ENCODE data around the gene STAMBP. TPM values are rescaled to one million over a fixed set of nuclear protein-coding genes. Genes with fewer than 3 reads are reported as not detected.

STAMBP gene
- total and polyA plus RNA-seq, 2 of the 13 experiments (the other 11 are each of a cell fraction or from before 2014, with no cell fraction given) = 49.6 to 53.2 TPM

DNA sequence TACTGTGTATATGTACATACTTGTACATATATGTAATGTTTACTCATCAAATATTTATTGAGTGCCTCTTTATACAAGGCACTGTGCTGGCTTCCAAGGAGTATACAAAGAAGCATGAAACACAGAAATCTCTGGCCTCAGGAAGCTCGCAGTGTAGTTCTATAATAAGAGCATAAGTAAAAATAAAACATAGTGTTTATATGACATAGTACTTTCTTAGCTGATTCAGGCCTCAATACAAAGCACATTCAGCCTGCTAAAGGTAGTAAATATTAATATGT lies 13.9 kb downstream of the STAMBP start (continued):
- no peak for TF ChIP-seq KLF15 (CRISPR knock-in tag; IDR thresholded peaks at IDR 0.05; ENCODE audit: borderline replicate concordance)
- TF ChIP-seq, protein P1, sequence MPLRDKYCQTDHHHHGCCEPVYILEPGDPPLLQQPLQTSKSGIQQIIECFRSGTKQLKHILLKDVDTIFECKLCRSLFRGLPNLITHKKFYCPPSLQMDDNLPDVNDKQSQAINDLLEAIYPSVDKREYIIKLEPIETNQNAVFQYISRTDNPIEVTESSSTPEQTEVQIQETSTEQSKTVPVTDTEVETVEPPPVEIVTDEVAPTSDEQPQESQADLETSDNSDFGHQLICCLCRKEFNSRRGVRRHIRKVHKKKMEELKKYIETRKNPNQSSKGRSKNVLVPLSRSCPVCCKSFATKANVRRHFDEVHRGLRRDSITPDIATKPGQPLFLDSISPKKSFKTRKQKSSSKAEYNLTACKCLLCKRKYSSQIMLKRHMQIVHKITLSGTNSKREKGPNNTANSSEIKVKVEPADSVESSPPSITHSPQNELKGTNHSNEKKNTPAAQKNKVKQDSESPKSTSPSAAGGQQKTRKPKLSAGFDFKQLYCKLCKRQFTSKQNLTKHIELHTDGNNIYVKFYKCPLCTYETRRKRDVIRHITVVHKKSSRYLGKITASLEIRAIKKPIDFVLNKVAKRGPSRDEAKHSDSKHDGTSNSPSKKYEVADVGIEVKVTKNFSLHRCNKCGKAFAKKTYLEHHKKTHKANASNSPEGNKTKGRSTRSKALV (CRISPR knock-in tag; IDR thresholded peaks at IDR 0.05) = no peak
- TF ChIP-seq NCOA2 (CRISPR knock-in tag; IDR thresholded peaks at IDR 0.05) = 0 out of 2 replicates have a peak, but pooled peaks have one; percentile 19
- no peak for TF ChIP-seq FOXP1 (IDR thresholded peaks at IDR 0.05)
- peak; percentile 26; the same call in 1 of the 2 replicates for TF ChIP-seq FOXP1 (CRISPR knock-in tag; IDR thresholded peaks at IDR 0.05)
- TF ChIP-seq ETV6 (CRISPR knock-in tag; conservative IDR thresholded peaks at IDR 0.05) = no peak
- no peak for TF ChIP-seq FOXM1 (CRISPR knock-in tag; IDR thresholded peaks at IDR 0.05)

DNA sequence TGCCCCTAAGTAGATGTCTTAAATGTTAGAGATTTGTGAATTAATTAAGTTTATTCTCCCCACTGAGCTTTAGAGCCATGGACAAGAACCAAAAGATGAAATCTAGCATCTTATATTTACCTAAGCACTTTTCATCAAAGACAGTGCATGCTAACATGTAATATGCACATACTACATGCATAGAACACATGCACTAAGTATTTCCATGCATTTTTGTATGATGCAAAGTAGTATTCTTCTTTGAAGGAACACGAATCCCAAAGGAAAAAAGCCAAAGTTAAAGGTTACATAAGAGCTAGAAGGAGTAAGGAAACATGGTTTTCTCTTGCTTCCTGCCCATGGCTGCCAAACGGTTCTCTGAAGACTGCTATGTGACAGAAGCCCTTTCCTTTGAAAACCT lies 15.3 kb downstream of the STAMBP start:
- Histone ChIP-seq H3K9ac (ENCODE audit: insufficient read depth, low read depth, low read length) (no peak overlapping the region), H3K4me3 (replicated peaks in 1 of 3; ENCODE audit: insufficient read depth in 1 of 3, low read depth in 2 of 3, low read length in 3 of 3) (no peak overlapping the region), H3K4me2 (ENCODE audit: low read depth, low read length) (no peak overlapping the region), H2AFZ (ENCODE audit: low read length) (no peak overlapping the region), H3K36me3 (replicated peaks in 1 of 2; ENCODE audit: control insufficient read depth in 1 of 2, insufficient read depth in 2 of 2, low read length in 2 of 2) (peaks cover 14 to 53% of the 10 kb centered on the region in 2 experiments), H3K27me3 (ENCODE audit: control insufficient read depth in 1 of 2, insufficient read depth in 2 of 2, low read length in 2 of 2) (no peaks in the 10 kb centered on the region), H3K27ac (ENCODE audit: extremely low read length, insufficient read depth, low read length) (no peak overlapping the region), H3K4me1 (ENCODE audit: insufficient read depth, low read length) (peaks cover 26% of the 10 kb centered on the region), H4K20me1 (ENCODE audit: insufficient read depth, low read length) (0 out of 2 replicates have a peak, but pooled peaks cover 3% of the 10 kb centered on the region), H3K9me3 (ENCODE audit: low read length) (no peaks in the 10 kb centered on the region), H3K79me2 (ENCODE audit: insufficient read depth, low read length) (no peaks in the 10 kb centered on the region)
- ChIA-PET POLR2A (interaction anchor here (0.8 to 3.8 kb wide), 2 partner anchors 16 to 334 kb away, joined by 3 to 59 read pairs; partner anchors contain the start of genes MOB1A and STAMBP), CTCF (ENCODE audit: low intra/inter-chr PET ratio, low total read pairs) (no interaction called here)
- TF ChIP-seq ZNF431 (CRISPR knock-in tag; IDR thresholded peaks at IDR 0.05; ENCODE audit: borderline replicate concordance, low read depth) = no peak
- no peak for TF ChIP-seq HDAC1 (CRISPR knock-in tag; IDR thresholded peaks at IDR 0.05)
- no peak for TF ChIP-seq ZNF644 (CRISPR knock-in tag; IDR thresholded peaks at IDR 0.05; ENCODE audit: low read depth)
- TF ChIP-seq MED8 (CRISPR knock-in tag; IDR thresholded peaks at IDR 0.05; ENCODE audit: insufficient replicate concordance) = no peak
- no peak for TF ChIP-seq ZNF136 (CRISPR knock-in tag; IDR thresholded peaks at IDR 0.05; ENCODE audit: low read depth)
- no peak for TF ChIP-seq IKZF4 (CRISPR knock-in tag; IDR thresholded peaks at IDR 0.05; ENCODE audit: borderline replicate concordance, low read depth, not compliant biosample characterization)
- TF ChIP-seq, protein P2, sequence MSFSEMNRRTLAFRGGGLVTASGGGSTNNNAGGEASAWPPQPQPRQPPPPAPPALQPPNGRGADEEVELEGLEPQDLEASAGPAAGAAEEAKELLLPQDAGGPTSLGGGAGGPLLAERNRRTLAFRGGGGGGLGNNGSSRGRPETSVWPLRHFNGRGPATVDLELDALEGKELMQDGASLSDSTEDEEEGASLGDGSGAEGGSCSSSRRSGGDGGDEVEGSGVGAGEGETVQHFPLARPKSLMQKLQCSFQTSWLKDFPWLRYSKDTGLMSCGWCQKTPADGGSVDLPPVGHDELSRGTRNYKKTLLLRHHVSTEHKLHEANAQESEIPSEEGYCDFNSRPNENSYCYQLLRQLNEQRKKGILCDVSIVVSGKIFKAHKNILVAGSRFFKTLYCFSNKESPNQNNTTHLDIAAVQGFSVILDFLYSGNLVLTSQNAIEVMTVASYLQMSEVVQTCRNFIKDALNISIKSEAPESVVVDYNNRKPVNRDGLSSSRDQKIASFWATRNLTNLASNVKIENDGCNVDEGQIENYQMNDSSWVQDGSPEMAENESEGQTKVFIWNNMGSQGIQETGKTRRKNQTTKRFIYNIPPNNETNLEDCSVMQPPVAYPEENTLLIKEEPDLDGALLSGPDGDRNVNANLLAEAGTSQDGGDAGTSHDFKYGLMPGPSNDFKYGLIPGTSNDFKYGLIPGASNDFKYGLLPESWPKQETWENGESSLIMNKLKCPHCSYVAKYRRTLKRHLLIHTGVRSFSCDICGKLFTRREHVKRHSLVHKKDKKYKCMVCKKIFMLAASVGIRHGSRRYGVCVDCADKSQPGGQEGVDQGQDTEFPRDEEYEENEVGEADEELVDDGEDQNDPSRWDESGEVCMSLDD (CRISPR knock-in tag; IDR thresholded peaks at IDR 0.05; ENCODE audit: borderline replicate concordance) = no peak
- no peak for TF ChIP-seq HDAC6 (IDR thresholded peaks at IDR 0.05; ENCODE audit: low read depth, low read length)
- no peak for TF ChIP-seq FOXJ3 (CRISPR knock-in tag; IDR thresholded peaks at IDR 0.05; ENCODE audit: borderline replicate concordance)
- no peak for TF ChIP-seq ZNF24 (IDR thresholded peaks at IDR 0.05)
- no peak for TF ChIP-seq HCFC1 (IDR thresholded peaks at IDR 0.05; ENCODE audit: low read depth, low read length)
- DNase-seq (ENCODE audit: low spot score) = no peak
- 93% methylated on average over 2 of the region's 2 CpGs for whole genome bisulfite sequencing (ENCODE audit: low lambda C conversion rate)
- intact Hi-C loops (cut with micrococcal nuclease; ENCODE audit: unreplicated experiment) = no loop called here
- no TSS peak for BruUV-seq (replicated peaks)
- no peak for ATAC-seq
- in situ Hi-C loops (cut with HindIII; ENCODE audit: extremely low pct_ligation_motif_present, low pct_unique_long_range_greater_than_20kb) = loop anchor here (25.0 kb wide), 1 partner anchor 293 kb away; the partner anchor contains the start of gene BOLA3
- no peak for FAIRE-seq
